ENCODE data around the gene DYRK3. TPM values are rescaled to one million over a fixed set of nuclear protein-coding genes. Genes with fewer than 3 reads are reported as not detected.

DYRK3 gene
- total and polyA plus RNA-seq, 9 of the 15 experiments (the other 6 are each of a cell fraction or from before 2014, with no cell fraction given) = 4.5 to 33.7 (median 25.7) TPM

DNA sequence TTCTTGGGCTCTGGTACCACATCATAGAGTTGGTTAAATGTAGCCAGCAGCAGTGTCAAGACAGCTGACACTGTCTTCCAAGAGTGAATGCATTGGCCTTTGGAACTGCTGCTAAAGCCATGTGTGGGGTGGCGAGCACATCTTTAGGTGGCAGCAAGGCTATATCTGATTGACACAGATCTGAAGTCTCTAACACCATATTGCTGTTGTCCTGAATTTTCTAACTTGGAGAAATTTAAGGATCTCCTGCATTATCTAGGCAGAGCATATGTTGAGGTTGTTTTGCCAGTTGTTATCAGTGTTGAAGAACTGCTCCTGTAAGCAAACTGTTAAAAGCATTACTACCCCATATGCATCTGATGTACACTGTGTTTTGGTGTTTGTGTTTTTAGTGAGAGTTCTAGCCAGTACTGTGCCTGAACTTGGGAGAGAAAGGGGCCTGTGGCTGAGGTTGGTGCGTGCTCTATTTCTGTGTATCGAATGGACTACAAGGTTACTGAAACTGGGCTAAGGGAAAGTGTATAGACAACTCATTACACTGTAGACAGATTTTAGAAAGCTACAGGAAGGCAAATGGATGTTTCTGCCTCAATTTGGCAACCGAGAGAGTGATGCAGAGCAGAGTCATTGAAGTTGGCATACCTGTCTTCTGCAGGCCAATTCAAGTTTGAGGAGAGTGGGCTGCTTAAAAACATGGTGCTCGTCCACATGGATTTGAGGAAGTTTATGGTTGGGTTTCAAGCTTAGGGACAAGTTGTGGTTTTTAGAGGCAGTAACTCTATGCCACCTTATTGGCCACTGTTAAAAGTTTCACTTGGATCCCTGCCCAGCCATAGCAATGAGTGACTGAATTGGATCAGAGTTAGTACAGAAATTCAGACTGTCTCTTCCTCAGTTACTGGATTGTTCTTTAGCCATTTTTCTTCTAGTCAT is 16.9 kb downstream of the DYRK3 start (continued):
- TF ChIP-seq, protein P1, sequence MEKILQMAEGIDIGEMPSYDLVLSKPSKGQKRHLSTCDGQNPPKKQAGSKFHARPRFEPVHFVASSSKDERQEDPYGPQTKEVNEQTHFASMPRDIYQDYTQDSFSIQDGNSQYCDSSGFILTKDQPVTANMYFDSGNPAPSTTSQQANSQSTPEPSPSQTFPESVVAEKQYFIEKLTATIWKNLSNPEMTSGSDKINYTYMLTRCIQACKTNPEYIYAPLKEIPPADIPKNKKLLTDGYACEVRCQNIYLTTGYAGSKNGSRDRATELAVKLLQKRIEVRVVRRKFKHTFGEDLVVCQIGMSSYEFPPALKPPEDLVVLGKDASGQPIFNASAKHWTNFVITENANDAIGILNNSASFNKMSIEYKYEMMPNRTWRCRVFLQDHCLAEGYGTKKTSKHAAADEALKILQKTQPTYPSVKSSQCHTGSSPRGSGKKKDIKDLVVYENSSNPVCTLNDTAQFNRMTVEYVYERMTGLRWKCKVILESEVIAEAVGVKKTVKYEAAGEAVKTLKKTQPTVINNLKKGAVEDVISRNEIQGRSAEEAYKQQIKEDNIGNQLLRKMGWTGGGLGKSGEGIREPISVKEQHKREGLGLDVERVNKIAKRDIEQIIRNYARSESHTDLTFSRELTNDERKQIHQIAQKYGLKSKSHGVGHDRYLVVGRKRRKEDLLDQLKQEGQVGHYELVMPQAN (IDR thresholded peaks at IDR 0.05; ENCODE audit: borderline replicate concordance) = no peak; the same call in 1 of the 2 replicates
- no peak for TF ChIP-seq PCBP2 (IDR thresholded peaks at IDR 0.05; ENCODE audit: low read depth, low read length, poor library complexity, severe bottlenecking)
- no peak for TF ChIP-seq SIN3B (IDR thresholded peaks at IDR 0.05; ENCODE audit: low read depth)
- TF ChIP-seq DMBX1 (CRISPR knock-in tag; IDR thresholded peaks at IDR 0.05; ENCODE audit: borderline replicate concordance) = peak; percentile 66
- peak; percentile 57; the same call in 1 of the 2 replicates for TF ChIP-seq ZNF584 (CRISPR knock-in tag; IDR thresholded peaks at IDR 0.05; ENCODE audit: low read depth)
- TF ChIP-seq ZNF311 (CRISPR knock-in tag; IDR thresholded peaks at IDR 0.05) = no peak
- TF ChIP-seq ZNF589 (CRISPR knock-in tag; IDR thresholded peaks at IDR 0.05; ENCODE audit: low read depth) = peak; percentile 91; the same call in 1 of the 2 replicates
- TF ChIP-seq NUFIP1 (IDR thresholded peaks at IDR 0.05; ENCODE audit: partially characterized antibody) = no peak
- TF ChIP-seq SRSF7 (optimal IDR thresholded peaks at IDR 0.05; ENCODE audit: low read depth, low read length) = no peak
- no peak for TF ChIP-seq GTF2A2 (tag; IDR thresholded peaks at IDR 0.05)
- 0 out of 2 replicates have a peak, but pooled peaks have one; percentile 46 for TF ChIP-seq SMAD3 (CRISPR knock-in tag; conservative IDR thresholded peaks at IDR 0.05)
- no peak for TF ChIP-seq MCM5 (IDR thresholded peaks at IDR 0.05; ENCODE audit: low read depth)
- TF ChIP-seq, protein P2, sequence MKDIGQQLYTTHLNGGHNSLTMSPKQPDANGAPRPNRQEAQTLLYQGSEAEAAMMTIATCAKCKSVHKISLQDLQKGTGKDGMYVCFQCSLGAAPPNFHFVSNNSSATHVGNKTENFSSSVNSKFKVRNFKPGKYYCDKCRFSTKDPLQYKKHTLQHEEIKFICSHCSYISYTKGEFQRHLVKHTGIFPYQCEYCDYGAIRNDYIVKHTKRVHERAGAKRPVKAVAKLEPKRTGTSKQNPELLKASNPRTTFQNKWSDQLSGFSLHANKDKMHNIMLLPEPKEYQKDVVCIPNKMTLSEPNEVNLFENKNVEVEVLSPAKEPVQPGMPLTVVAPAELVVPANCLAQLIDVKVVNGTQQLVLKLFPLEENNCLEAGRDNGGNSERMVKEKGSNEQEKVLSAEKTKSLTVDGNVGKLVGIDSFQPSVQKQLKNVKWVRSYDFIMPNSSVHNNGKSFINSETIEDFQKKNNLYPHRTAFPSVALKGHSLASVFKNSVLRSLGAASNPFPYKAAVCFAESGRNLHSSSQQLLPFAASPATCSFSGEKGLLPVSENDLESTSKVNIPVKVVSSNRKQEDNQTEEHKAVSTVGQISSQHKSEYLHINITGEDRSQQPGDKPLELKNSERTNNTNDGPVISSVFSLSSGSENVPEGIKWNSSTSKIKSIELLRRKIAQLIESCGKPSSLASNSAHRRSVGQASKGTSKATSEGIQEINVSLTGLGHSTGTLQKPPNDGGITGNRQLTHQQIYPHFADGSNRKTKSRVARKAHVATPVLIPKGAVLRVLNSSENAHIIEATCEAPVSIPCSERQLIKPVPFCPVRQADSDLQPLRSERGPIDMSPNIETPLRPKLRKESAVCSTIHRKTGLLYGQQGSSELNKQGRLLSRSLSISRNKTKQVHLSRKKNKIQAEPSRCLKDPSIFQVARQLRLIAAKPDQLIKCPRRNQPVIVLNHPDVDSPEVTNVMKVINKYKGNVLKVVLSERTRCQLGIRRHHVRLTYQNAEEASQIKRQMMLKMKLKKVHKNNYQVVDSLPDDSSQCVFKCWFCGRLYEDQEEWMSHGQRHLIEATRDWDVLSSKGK (CRISPR knock-in tag; IDR thresholded peaks at IDR 0.05) = no peak
- TF ChIP-seq, protein P3, sequence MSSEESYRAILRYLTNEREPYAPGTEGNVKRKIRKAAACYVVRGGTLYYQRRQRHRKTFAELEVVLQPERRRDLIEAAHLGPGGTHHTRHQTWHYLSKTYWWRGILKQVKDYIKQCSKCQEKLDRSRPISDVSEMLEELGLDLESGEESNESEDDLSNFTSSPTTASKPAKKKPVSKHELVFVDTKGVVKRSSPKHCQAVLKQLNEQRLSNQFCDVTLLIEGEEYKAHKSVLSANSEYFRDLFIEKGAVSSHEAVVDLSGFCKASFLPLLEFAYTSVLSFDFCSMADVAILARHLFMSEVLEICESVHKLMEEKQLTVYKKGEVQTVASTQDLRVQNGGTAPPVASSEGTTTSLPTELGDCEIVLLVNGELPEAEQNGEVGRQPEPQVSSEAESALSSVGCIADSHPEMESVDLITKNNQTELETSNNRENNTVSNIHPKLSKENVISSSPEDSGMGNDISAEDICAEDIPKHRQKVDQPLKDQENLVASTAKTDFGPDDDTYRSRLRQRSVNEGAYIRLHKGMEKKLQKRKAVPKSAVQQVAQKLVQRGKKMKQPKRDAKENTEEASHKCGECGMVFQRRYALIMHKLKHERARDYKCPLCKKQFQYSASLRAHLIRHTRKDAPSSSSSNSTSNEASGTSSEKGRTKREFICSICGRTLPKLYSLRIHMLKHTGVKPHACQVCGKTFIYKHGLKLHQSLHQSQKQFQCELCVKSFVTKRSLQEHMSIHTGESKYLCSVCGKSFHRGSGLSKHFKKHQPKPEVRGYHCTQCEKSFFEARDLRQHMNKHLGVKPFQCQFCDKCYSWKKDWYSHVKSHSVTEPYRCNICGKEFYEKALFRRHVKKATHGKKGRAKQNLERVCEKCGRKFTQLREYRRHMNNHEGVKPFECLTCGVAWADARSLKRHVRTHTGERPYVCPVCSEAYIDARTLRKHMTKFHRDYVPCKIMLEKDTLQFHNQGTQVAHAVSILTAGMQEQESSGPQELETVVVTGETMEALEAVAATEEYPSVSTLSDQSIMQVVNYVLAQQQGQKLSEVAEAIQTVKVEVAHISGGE (CRISPR knock-in tag; IDR thresholded peaks at IDR 0.05) = peak in 1 of 3 experiments; percentile 79; a peak in 1 of 6 replicates
- TF ChIP-seq, protein P4, sequence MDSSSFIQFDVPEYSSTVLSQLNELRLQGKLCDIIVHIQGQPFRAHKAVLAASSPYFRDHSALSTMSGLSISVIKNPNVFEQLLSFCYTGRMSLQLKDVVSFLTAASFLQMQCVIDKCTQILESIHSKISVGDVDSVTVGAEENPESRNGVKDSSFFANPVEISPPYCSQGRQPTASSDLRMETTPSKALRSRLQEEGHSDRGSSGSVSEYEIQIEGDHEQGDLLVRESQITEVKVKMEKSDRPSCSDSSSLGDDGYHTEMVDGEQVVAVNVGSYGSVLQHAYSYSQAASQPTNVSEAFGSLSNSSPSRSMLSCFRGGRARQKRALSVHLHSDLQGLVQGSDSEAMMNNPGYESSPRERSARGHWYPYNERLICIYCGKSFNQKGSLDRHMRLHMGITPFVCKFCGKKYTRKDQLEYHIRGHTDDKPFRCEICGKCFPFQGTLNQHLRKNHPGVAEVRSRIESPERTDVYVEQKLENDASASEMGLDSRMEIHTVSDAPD (CRISPR knock-in tag; IDR thresholded peaks at IDR 0.05) = no peak
